GM12878 (cell line): ENCODE results near the gene SLCO6A1. TPM values are rescaled to one million over a fixed set of nuclear protein-coding genes. Genes with fewer than 3 reads are reported as not detected.

ENCODE experiments used
- ATAC-seq: fragments of 200-7000 bp; cut with Tn5 transposase; 3 replicates; pipeline ENCODE4 v1.9.1; 2020; ENCODE audit warnings: mild to moderate bottlenecking, moderate library complexity
- BruUV-seq: library from RNA; stranded (reverse); fragments of 400-500 nt; replicated peaks from 2 replicates; lab custom pipeline; 2021; lab: Mats Ljungman, UMichigan
- CTCF ChIA-PET: fragments of 300-600 bp; sonication (Branson Sonifier 250); formaldehyde crosslinking; extraction: SDS; loops from one replicate; lab custom pipeline; 2021; ENCODE audit warnings: inconsistent platforms; lab: Yijun Ruan, JAX
- POLR2A ChIA-PET: fragments of 350-600 bp; formaldehyde crosslinking; extraction: SDS; loops from one replicate; lab custom pipeline; 2021; ENCODE audit warnings: inconsistent platforms; lab: Charles Lee
- RAD21 ChIA-PET: fragments of 300-600 bp; sonication (Branson Sonifier 250); formaldehyde crosslinking; loops from one replicate; lab custom pipeline; 2023; ENCODE audit warnings: antibody characterized with exemption; ENCODE audit not compliant: unreplicated experiment; lab: Charles Lee
- SMC1A ChIA-PET: fragments of 300-600 bp; sonication (Branson Sonifier 250); formaldehyde crosslinking; loops from one replicate; lab custom pipeline; 2023; ENCODE audit not compliant: unreplicated experiment, uncharacterized antibody; lab: Charles Lee
- DNase-seq: peaks from one replicate; pipeline ENCODE4 v3.0.0-alpha.2; 2011; ENCODE audit warnings: low read depth, low spot score
- FAIRE-seq: peaks from 3 replicates; lab custom pipeline; 2011; peaks lifted over from hg19 to GRCh38; lab: Jason Lieb, UNC
- H2AFZ ChIP-seq: 2 replicates; pipeline ENCODE4 v1.6.0; 2011; ENCODE audit warnings: low read depth, low read length, control low read depth; ENCODE audit not compliant: control insufficient read depth
- H3K27ac ChIP-seq: 2 replicates; pipeline ENCODE4 v1.5.1; 2011; ENCODE audit warnings: control low read depth; ENCODE audit not compliant: control insufficient read depth, insufficient read depth
- H3K27me3 ChIP-seq, 2 experiments: replicated peaks in 1 of 2; 2 replicates each; pipeline versions ENCODE4 v1.6.0 to v1.6.1; 2011; ENCODE audit warnings: low read length in 1 of 2; ENCODE audit not compliant: control insufficient read depth in 2 of 2, insufficient read depth in 2 of 2
- H3K36me3 ChIP-seq, 2 experiments: 2 replicates each; pipeline ENCODE4 v1.5.1; 2011; ENCODE audit warnings: low read length in 1 of 2; ENCODE audit not compliant: control insufficient read depth in 2 of 2, insufficient read depth in 2 of 2
- H3K4me1 ChIP-seq: 2 replicates; pipeline ENCODE4 v1.6.1; 2011; ENCODE audit warnings: mild to moderate bottlenecking, low read length, moderate library complexity, mixed read lengths; ENCODE audit not compliant: control insufficient read depth, insufficient read depth
- H3K4me2 ChIP-seq: 2 replicates; pipeline ENCODE4 v1.6.0; 2011; ENCODE audit warnings: control low read depth; ENCODE audit not compliant: control insufficient read depth, insufficient read depth
- H3K4me3 ChIP-seq: fragments of 200-600 bp; sonication (generic); 2 replicates; pipeline ENCODE4 v1.5.1; 2016
- H3K79me2 ChIP-seq: 2 replicates; pipeline ENCODE4 v1.6.0; 2011; ENCODE audit warnings: low read length; ENCODE audit not compliant: control insufficient read depth, insufficient read depth
- H3K9ac ChIP-seq: 2 replicates; pipeline ENCODE4 v1.8.0; 2011; ENCODE audit warnings: low read length, control low read depth, mixed read lengths; ENCODE audit not compliant: control insufficient read depth, insufficient read depth
- H3K9me3 ChIP-seq: replicated peaks from 3 replicates; pipeline ENCODE4 v1.5.1; 2011; ENCODE audit warnings: mild to moderate bottlenecking, low read length; ENCODE audit not compliant: control insufficient read depth, insufficient read depth
- H4K20me1 ChIP-seq: 2 replicates; pipeline ENCODE4 v1.6.0; 2011; ENCODE audit not compliant: control insufficient read depth, insufficient read depth
- CEBPB ChIP-seq, 2 experiments: fragments of 150-350 bp in 1 of 2; IDR thresholded peaks; 2 replicates each; pipeline ENCODE4 v1.6.1; 2012 to 2014; ENCODE audit warnings: low read depth in 2 of 2, low read length in 2 of 2, borderline replicate concordance in 1 of 2, inconsistent platforms in 1 of 2
- EGR1 ChIP-seq, 2 experiments: IDR thresholded peaks; 1 replicate in 1 of 2; 2 replicates in 1 of 2; pipeline ENCODE4 v1.6.1; 2011 to 2012; ENCODE audit warnings: low read depth in 2 of 2, low read length in 2 of 2, borderline replicate concordance in 1 of 2, mild to moderate bottlenecking in 1 of 2, moderate library complexity in 1 of 2
- ESRRA ChIP-seq: IDR thresholded peaks from 2 replicates; pipeline ENCODE4 v1.6.1; 2012; ENCODE audit warnings: mild to moderate bottlenecking, low read length, improper control_type of control experiment
- IRF4 ChIP-seq: IDR thresholded peaks from 2 replicates; pipeline ENCODE4 v1.6.1; 2011; ENCODE audit warnings: low read depth, low read length
- NFYB ChIP-seq: IDR thresholded peaks from 2 replicates; pipeline ENCODE4 v1.6.1; 2011; ENCODE audit warnings: low read depth, mild to moderate bottlenecking, low read length, improper control_type of control experiment, moderate library complexity; ENCODE audit not compliant: insufficient read depth
- PKNOX1 ChIP-seq: fragments of 450-650 bp; IDR thresholded peaks from 2 replicates; pipeline ENCODE4 v1.6.1; 2016; ENCODE audit warnings: mild to moderate bottlenecking
- POLR2AphosphoS2 ChIP-seq: IDR thresholded peaks from 2 replicates; pipeline ENCODE4 v1.6.1; 2011; ENCODE audit warnings: low read depth, mild to moderate bottlenecking, low read length, improper control_type of control experiment, moderate library complexity
- SMC3 ChIP-seq: IDR thresholded peaks from 2 replicates; pipeline ENCODE4 v1.6.1; 2011; ENCODE audit warnings: low read length, improper control_type of control experiment, borderline replicate concordance
- SREBF1 ChIP-seq: IDR thresholded peaks from 2 replicates; pipeline ENCODE4 v1.6.1; 2012; ENCODE audit warnings: mild to moderate bottlenecking, low read length
- ZZZ3 ChIP-seq: IDR thresholded peaks from 2 replicates; pipeline ENCODE4 v1.6.1; 2011; ENCODE audit warnings: low read depth; ENCODE audit not compliant: control insufficient read depth, insufficient read length
- WGBS: methylation state at CpG from one replicate; pipeline ENCODE4 v1.1.6; 2016; ENCODE audit warnings: low lambda C conversion rate; ENCODE audit not compliant: insufficient replicate concordance, insufficient coverage; ENCODE audit errors: missing lambda C conversion rate; 5-methylcytosine and 5-hydroxymethylcytosine counted together
- in situ Hi-C: fragments of 300-500 bp; cut with MboI; formaldehyde crosslinking; loops from 9 replicates; pipeline ENCODE4 v1.14.3; 2018; ENCODE audit warnings: mixed read lengths
- intact Hi-C: fragments of 100-400 bp; cut with micrococcal nuclease; formaldehyde crosslinking; loops from one replicate; pipeline ENCODE4 v1.14.2; 2022; ENCODE audit not compliant: unreplicated experiment
- polyA plus RNA-seq, 11 experiments: library from polyadenylated mRNA; depleted of rRNA in 4 of 11; unstranded in 6 of 11; stranded (reverse) in 5 of 11; fragments of >200 nt; fragmentation: Nextera tagmentation in 4 of 11; fragmentation: Illumina TruSeq in 1 of 11; extraction: Ambion mirVana in 4 of 11; extraction: Trizol in 1 of 11; gene quantifications; 1 replicate in 1 of 11; 2 replicates in 10 of 11; pipeline versions ENCODE4 v1.2.1 to v1.2.3, GENCODE V29; 2011 to 2016; ENCODE audit warnings: inconsistent platforms in 2 of 11, missing spikeins in 2 of 11, low read depth in 1 of 11
- total RNA-seq, 4 experiments: library from RNA; depleted of rRNA in 3 of 4; stranded (reverse); fragments of >200 nt in 3 of 4; fragmentation: Illumina TruSeq in 1 of 4; extraction: Trizol in 1 of 4; gene quantifications; 2 replicates each; pipeline versions ENCODE4 v1.2.1 to v1.2.3, GENCODE V29; 2013 to 2021
- TF ChIP-seq, protein P1 (sequence below): fragments of 450-650 bp; formaldehyde crosslinking; IDR thresholded peaks from 2 replicates; pipeline ENCODE4 v1.4.0; 2020; ENCODE audit warnings: mild to moderate bottlenecking, moderate library complexity
- TF ChIP-seq, protein P2 (sequence below), 3 experiments: IDR thresholded peaks in 2 of 3; conservative IDR thresholded peaks in 1 of 3; 2 replicates each; pipeline ENCODE4 v1.5.1; 2011; ENCODE audit warnings: low read depth in 3 of 3, low read length in 3 of 3, mild to moderate bottlenecking in 3 of 3, control low read depth in 2 of 3, moderate library complexity in 2 of 3, inconsistent platforms in 1 of 3, mixed read lengths in 1 of 3; ENCODE audit not compliant: control insufficient read depth in 2 of 3, insufficient read depth in 1 of 3; ENCODE audit errors: extremely low read depth in 1 of 3
- TF ChIP-seq, protein P3 (sequence below): fragments of 450-650 bp; conservative IDR thresholded peaks from 2 replicates; pipeline ENCODE4 v1.6.1; 2017; ENCODE audit warnings: mild to moderate bottlenecking, moderate library complexity

The SLCO6A1 gene
- total and polyA plus RNA-seq, 10 of the 15 experiments (the other 5 are each of a cell fraction or from before 2014, with no cell fraction given): not detected

DNA sequence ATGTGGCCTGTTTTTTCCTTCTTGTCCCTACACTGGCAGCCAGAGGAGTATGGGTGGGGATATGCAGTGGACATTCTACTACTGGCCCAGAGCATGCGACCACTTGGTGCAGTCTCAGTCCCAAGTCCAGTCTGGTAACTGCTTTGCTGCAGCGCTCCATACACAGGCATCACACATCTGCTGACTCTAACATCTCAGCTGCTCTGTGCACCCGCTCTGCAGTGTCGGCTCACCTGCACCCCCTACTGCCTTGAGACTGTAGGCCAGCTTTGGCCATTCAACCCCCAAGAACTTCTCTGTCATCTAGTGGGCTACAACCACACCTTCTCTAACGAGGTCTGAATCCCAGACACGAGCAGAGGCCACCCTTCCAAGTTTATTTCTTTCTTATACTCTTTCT, 46.4 kb upstream of the SLCO6A1 start:
- WGBS: 20% methylated on average over 5 of the region's 6 CpGs
- DNase-seq: no peak
- Histone ChIP-seq H3K4me2 (no peak overlapping the region), H3K79me2 (no peaks in the 10 kb centered on the region), H3K36me3 (no peaks in the 10 kb centered on the region), H3K4me1 (no peaks in the 10 kb centered on the region), H2AFZ (no peak overlapping the region), H3K9me3 (no peaks in the 10 kb centered on the region), H3K9ac (no peak overlapping the region), H3K27me3 (no peaks in the 10 kb centered on the region), H3K4me3 (no peak overlapping the region), H3K27ac (no peak overlapping the region), H4K20me1 (no peaks in the 10 kb centered on the region)
- intact Hi-C loops: no loop called here
- ChIA-PET RAD21 (interaction anchor here (1.7 kb wide), 1 partner anchor 94 kb away, joined by 5 read pairs; no protein-coding TSS in a partner anchor), POLR2A (no interaction called here), CTCF (interaction anchor here (0.6 to 6.5 kb wide), 5 partner anchors 8 to 95 kb away, joined by 3 to 41 read pairs (median 4); no protein-coding TSS in a partner anchor), SMC1A (interaction anchor here (0.9 to 1.8 kb wide), 2 partner anchors 94 to 306 kb away, joined by 3 to 5 read pairs; no protein-coding TSS in a partner anchor)
- in situ Hi-C loops: no loop called here
- BruUV-seq: no TSS peak
- peak; percentile 91 for ATAC-seq
- no peak for FAIRE-seq
- TF ChIP-seq POLR2AphosphoS2: no peak
- TF ChIP-seq SMC3: peak; percentile 18; the same call in 1 of the 2 replicates
- TF ChIP-seq IRF4: no peak
- TF ChIP-seq SREBF1: no peak
- TF ChIP-seq ESRRA: no peak
- TF ChIP-seq, protein P1, sequence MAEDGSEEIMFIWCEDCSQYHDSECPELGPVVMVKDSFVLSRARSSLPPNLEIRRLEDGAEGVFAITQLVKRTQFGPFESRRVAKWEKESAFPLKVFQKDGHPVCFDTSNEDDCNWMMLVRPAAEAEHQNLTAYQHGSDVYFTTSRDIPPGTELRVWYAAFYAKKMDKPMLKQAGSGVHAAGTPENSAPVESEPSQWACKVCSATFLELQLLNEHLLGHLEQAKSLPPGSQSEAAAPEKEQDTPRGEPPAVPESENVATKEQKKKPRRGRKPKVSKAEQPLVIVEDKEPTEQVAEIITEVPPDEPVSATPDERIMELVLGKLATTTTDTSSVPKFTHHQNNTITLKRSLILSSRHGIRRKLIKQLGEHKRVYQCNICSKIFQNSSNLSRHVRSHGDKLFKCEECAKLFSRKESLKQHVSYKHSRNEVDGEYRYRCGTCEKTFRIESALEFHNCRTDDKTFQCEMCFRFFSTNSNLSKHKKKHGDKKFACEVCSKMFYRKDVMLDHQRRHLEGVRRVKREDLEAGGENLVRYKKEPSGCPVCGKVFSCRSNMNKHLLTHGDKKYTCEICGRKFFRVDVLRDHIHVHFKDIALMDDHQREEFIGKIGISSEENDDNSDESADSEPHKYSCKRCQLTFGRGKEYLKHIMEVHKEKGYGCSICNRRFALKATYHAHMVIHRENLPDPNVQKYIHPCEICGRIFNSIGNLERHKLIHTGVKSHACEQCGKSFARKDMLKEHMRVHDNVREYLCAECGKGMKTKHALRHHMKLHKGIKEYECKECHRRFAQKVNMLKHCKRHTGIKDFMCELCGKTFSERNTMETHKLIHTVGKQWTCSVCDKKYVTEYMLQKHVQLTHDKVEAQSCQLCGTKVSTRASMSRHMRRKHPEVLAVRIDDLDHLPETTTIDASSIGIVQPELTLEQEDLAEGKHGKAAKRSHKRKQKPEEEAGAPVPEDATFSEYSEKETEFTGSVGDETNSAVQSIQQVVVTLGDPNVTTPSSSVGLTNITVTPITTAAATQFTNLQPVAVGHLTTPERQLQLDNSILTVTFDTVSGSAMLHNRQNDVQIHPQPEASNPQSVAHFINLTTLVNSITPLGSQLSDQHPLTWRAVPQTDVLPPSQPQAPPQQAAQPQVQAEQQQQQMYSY (CRISPR knock-in tag): no peak
- TF ChIP-seq EGR1 (IDR thresholded peaks at IDR 0.05; ENCODE audit: borderline replicate concordance in 1 of 2, low read depth in 2 of 2, low read length in 2 of 2): no peak
- TF ChIP-seq ZZZ3: no peak
- TF ChIP-seq, protein P2, sequence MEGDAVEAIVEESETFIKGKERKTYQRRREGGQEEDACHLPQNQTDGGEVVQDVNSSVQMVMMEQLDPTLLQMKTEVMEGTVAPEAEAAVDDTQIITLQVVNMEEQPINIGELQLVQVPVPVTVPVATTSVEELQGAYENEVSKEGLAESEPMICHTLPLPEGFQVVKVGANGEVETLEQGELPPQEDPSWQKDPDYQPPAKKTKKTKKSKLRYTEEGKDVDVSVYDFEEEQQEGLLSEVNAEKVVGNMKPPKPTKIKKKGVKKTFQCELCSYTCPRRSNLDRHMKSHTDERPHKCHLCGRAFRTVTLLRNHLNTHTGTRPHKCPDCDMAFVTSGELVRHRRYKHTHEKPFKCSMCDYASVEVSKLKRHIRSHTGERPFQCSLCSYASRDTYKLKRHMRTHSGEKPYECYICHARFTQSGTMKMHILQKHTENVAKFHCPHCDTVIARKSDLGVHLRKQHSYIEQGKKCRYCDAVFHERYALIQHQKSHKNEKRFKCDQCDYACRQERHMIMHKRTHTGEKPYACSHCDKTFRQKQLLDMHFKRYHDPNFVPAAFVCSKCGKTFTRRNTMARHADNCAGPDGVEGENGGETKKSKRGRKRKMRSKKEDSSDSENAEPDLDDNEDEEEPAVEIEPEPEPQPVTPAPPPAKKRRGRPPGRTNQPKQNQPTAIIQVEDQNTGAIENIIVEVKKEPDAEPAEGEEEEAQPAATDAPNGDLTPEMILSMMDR (IDR thresholded peaks at IDR 0.05 in 2 of 3, conservative IDR thresholded peaks at IDR 0.05 in 1 of 3; ENCODE audit: control insufficient read depth in 2 of 3, extremely low read depth in 1 of 3, insufficient read depth in 1 of 3, low read depth in 3 of 3, low read length in 3 of 3): peak; percentile 37 to 52 (median 45)
- no peak for TF ChIP-seq NFYB
- TF ChIP-seq PKNOX1: no peak
- TF ChIP-seq CEBPB (IDR thresholded peaks at IDR 0.05; ENCODE audit: borderline replicate concordance in 1 of 2, low read depth in 2 of 2, low read length in 2 of 2): no peak
- TF ChIP-seq, protein P3, sequence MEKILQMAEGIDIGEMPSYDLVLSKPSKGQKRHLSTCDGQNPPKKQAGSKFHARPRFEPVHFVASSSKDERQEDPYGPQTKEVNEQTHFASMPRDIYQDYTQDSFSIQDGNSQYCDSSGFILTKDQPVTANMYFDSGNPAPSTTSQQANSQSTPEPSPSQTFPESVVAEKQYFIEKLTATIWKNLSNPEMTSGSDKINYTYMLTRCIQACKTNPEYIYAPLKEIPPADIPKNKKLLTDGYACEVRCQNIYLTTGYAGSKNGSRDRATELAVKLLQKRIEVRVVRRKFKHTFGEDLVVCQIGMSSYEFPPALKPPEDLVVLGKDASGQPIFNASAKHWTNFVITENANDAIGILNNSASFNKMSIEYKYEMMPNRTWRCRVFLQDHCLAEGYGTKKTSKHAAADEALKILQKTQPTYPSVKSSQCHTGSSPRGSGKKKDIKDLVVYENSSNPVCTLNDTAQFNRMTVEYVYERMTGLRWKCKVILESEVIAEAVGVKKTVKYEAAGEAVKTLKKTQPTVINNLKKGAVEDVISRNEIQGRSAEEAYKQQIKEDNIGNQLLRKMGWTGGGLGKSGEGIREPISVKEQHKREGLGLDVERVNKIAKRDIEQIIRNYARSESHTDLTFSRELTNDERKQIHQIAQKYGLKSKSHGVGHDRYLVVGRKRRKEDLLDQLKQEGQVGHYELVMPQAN: no peak
